Neuronal stem cell (in vitro differentiated cells): ENCODE data around the gene MAP3K5.
"Not testable (repeated sequence)": the region's sequence is repeated elsewhere in the genome, so short reads cannot be mapped to it uniquely, and the experiment has no call there.

ENCODE experiments used
- DNase-seq: peaks from one replicate; pipeline ENCODE4 v3.0.0-alpha.2; 2013; ENCODE audit warnings: low spot score
- H2AFZ ChIP-seq: one replicate; pipeline ENCODE4 v1.6.1; 2013; ENCODE audit warnings: mild to moderate bottlenecking, low read length, inconsistent platforms
- H2AK5ac ChIP-seq: 2 replicates; pipeline ENCODE4 v1.6.1; 2013; ENCODE audit warnings: low read depth, mild to moderate bottlenecking, inconsistent platforms, low read length, moderate library complexity, mixed read lengths
- H2BK120ac ChIP-seq: 2 replicates; pipeline ENCODE4 v1.6.1; 2013; ENCODE audit warnings: low read depth, mild to moderate bottlenecking, inconsistent platforms, low read length, moderate library complexity, mixed read lengths
- H2BK12ac ChIP-seq: one replicate; pipeline ENCODE4 v1.6.1; 2013; ENCODE audit warnings: low read length, inconsistent platforms
- H2BK15ac ChIP-seq: 2 replicates; pipeline ENCODE4 v1.6.1; 2013; ENCODE audit warnings: mild to moderate bottlenecking, low read length, inconsistent platforms, mixed read lengths
- H2BK5ac ChIP-seq: one replicate; pipeline ENCODE4 v1.6.1; 2013; ENCODE audit warnings: inconsistent platforms, mild to moderate bottlenecking, low read length, moderate library complexity
- H3K14ac ChIP-seq: one replicate; pipeline ENCODE4 v1.6.1; 2013; ENCODE audit warnings: low read length, inconsistent platforms
- H3K18ac ChIP-seq: 2 replicates; pipeline ENCODE4 v1.6.1; 2013; ENCODE audit warnings: low read length, inconsistent platforms
- H3K23ac ChIP-seq: 2 replicates; pipeline ENCODE4 v1.6.1; 2013; ENCODE audit warnings: low read depth, mild to moderate bottlenecking, mixed read lengths, low read length, inconsistent platforms; ENCODE audit not compliant: poor library complexity
- H3K27ac ChIP-seq: replicated peaks from 3 replicates; pipeline ENCODE4 v1.5.1; 2013; ENCODE audit warnings: low read length, inconsistent platforms
- H3K27me3 ChIP-seq, 3 experiments: 2 replicates each; pipeline ENCODE4 v1.6.1; 2013; ENCODE audit warnings: low read length in 3 of 3, mild to moderate bottlenecking in 2 of 3, inconsistent platforms in 1 of 3, low read depth in 1 of 3, mixed read lengths in 1 of 3, moderate library complexity in 1 of 3; ENCODE audit not compliant: control insufficient read depth in 3 of 3, insufficient read depth in 3 of 3
- H3K36me3 ChIP-seq, 2 donors: replicated peaks in 1 of 2; 2 replicates each; pipeline ENCODE4 v1.6.1; 2013; ENCODE audit warnings: low read length in 2 of 2; ENCODE audit not compliant: control insufficient read depth in 2 of 2, insufficient read depth in 2 of 2
- H3K4ac ChIP-seq: 2 replicates; pipeline ENCODE4 v1.6.1; 2013; ENCODE audit warnings: inconsistent platforms, mild to moderate bottlenecking, low read length, moderate library complexity
- H3K4me1 ChIP-seq, 2 donors: 1 replicate in 1 of 2; 2 replicates in 1 of 2; pipeline ENCODE4 v1.6.1; 2013; ENCODE audit warnings: low read length in 2 of 2, low read depth in 1 of 2; ENCODE audit not compliant: control insufficient read depth in 2 of 2, insufficient read depth in 1 of 2
- H3K4me2 ChIP-seq: one replicate; pipeline ENCODE4 v1.6.1; 2013; ENCODE audit warnings: mild to moderate bottlenecking, low read length, inconsistent platforms; ENCODE audit not compliant: insufficient read depth, poor library complexity, severe bottlenecking
- H3K4me3 ChIP-seq, 2 donors: 2 replicates each; pipeline ENCODE4 v1.5.1; 2013; ENCODE audit warnings: low read length in 2 of 2, mild to moderate bottlenecking in 2 of 2, inconsistent platforms in 1 of 2, moderate library complexity in 1 of 2
- H3K79me1 ChIP-seq: one replicate; pipeline ENCODE4 v1.6.1; 2013; ENCODE audit warnings: low read depth, mild to moderate bottlenecking, inconsistent platforms, low read length, moderate library complexity
- H3K9ac ChIP-seq: one replicate; pipeline ENCODE4 v1.6.1; 2013; ENCODE audit warnings: mild to moderate bottlenecking, low read depth, low read length, inconsistent platforms; ENCODE audit not compliant: poor library complexity
- H3K9me3 ChIP-seq, 2 donors: replicated peaks in 1 of 2; 2 replicates each; pipeline versions ENCODE3 to v1.6.1; 2013; ENCODE audit warnings: low read length in 2 of 2, mild to moderate bottlenecking in 2 of 2, inconsistent platforms in 1 of 2, low read depth in 1 of 2, mixed read lengths in 1 of 2, moderate library complexity in 1 of 2; ENCODE audit not compliant: control insufficient read depth in 2 of 2, insufficient read depth in 1 of 2
- H4K8ac ChIP-seq: one replicate; pipeline ENCODE4 v1.6.1; 2013; ENCODE audit warnings: low read depth, mild to moderate bottlenecking, inconsistent platforms, low read length, moderate library complexity
- H4K91ac ChIP-seq: one replicate; pipeline ENCODE4 v1.6.1; 2013; ENCODE audit warnings: low read length, low read depth, mild to moderate bottlenecking, inconsistent platforms; ENCODE audit not compliant: poor library complexity
- WGBS, 2 donors: extraction: QIAGEN DNeasy Blood & Tissue Kit; methylation state at CpG; one replicate each; pipeline ENCODE4 v1.1.7; 2013; ENCODE audit warnings: missing lambda C conversion rate in 2 of 2, mixed read lengths in 1 of 2; ENCODE audit not compliant: insufficient read length in 2 of 2, insufficient replicate concordance in 1 of 2; ENCODE audit errors: extremely low coverage in 2 of 2; 5-methylcytosine and 5-hydroxymethylcytosine counted together

MAP3K5 gene

GRCh38 chr6:136693090-136693489, 99.2 kb downstream of the MAP3K5 start:
- H3K4me2 ChIP-seq = no peak overlapping the region
- H4K8ac ChIP-seq = no peak overlapping the region
- H3K18ac ChIP-seq = no peak overlapping the region
- H3K79me1 ChIP-seq = no peaks in the 10 kb centered on the region
- DNase-seq = no peak
- no peak overlapping the region for H2AK5ac ChIP-seq
- no peak overlapping the region for H2AFZ ChIP-seq
- no peaks in the 10 kb centered on the region for H3K27me3 ChIP-seq
- H3K36me3 ChIP-seq = no peaks in the 10 kb centered on the region
- H3K4me1 ChIP-seq = peaks cover 0 to 2% of the 10 kb centered on the region in 2 donors
- H3K14ac ChIP-seq = no peak overlapping the region
- no peak overlapping the region for H2BK12ac ChIP-seq
- no peaks in the 10 kb centered on the region for H3K9me3 ChIP-seq
- H2BK15ac ChIP-seq = no peak overlapping the region
- H2BK120ac ChIP-seq = no peak overlapping the region
- no peak overlapping the region for H3K4me3 ChIP-seq
- H2BK5ac ChIP-seq = no peak overlapping the region
- no peak overlapping the region for H3K27ac ChIP-seq
- H4K91ac ChIP-seq = no peak overlapping the region
- no peak overlapping the region for H3K9ac ChIP-seq
- no peak overlapping the region for H3K23ac ChIP-seq
- no peak overlapping the region for H3K4ac ChIP-seq

GRCh38 chr6:136687894-136688293, 104.4 kb downstream of the MAP3K5 start:
- not testable (repeated sequence) for H4K8ac ChIP-seq, H3K27me3 ChIP-seq, H3K4me1 ChIP-seq, H2BK12ac ChIP-seq, H3K14ac ChIP-seq, H2BK15ac ChIP-seq, H3K18ac ChIP-seq, H3K4me2 ChIP-seq, H3K36me3 ChIP-seq, H4K91ac ChIP-seq, H3K23ac ChIP-seq, H3K79me1 ChIP-seq, DNase-seq, H3K27ac ChIP-seq, H3K4me3 ChIP-seq, H2AK5ac ChIP-seq, H2BK120ac ChIP-seq, H3K4ac ChIP-seq, H3K9me3 ChIP-seq, H2BK5ac ChIP-seq, H2AFZ ChIP-seq, H3K9ac ChIP-seq
- WGBS, 2 donors = no CpG with 5 or more reads among the region's 1 CpG

DNA sequence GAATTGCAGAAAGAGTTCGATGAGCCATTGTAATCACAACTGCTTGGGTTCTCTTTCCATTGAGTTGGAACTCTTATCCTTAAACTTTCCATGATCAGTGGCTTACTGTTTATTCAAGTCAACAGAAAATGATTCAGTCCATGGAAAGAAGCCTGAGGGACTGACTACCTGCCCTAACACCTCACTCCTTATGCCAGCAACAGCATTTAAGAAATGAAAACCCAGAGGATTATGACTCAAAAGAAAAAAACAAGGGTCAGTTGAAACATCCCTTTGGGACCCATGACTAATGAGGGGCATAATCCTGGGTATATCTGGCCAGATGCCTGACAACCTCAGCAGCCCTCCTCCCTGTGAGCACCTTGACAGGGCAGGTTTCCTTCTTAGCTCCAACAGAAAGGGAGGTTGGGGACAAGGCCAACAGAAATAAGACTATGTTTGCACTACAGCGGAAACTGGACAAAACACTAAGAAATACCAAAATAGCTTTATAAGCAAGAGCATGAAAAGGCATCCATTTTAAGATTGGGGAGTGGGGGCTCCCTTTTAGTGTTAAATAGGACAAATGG, 106.7 kb downstream of the MAP3K5 start:
- Histone ChIP-seq H2BK15ac (no peak overlapping the region), H3K14ac (no peak overlapping the region), H3K9me3 (no peaks in the 10 kb centered on the region), H4K91ac (no peak overlapping the region), H3K27me3 (no peaks in the 10 kb centered on the region), H2BK12ac (no peak overlapping the region), H4K8ac (no peak overlapping the region), H2AK5ac (no peak overlapping the region), H3K9ac (no peak overlapping the region), H3K4me1 (peaks cover 0 to 2% of the 10 kb centered on the region in 2 donors), H3K27ac (no peak overlapping the region), H3K23ac (no peak overlapping the region), H3K4ac (no peak overlapping the region), H3K4me3 (no peak overlapping the region), H3K79me1 (no peaks in the 10 kb centered on the region), H3K36me3 (no peaks in the 10 kb centered on the region), H3K4me2 (no peak overlapping the region), H2AFZ (no peak overlapping the region), H2BK5ac (no peak overlapping the region), H2BK120ac (no peak overlapping the region), H3K18ac (no peak overlapping the region)
- no peak for DNase-seq
- WGBS, 2 donors = no CpG with 5 or more reads among the region's 2 CpGs

- no peak overlapping the region for H2BK120ac ChIP-seq
- no CpG with 5 or more reads among the region's 1 CpG for WGBS, 2 donors
- no peak overlapping the region for H4K8ac ChIP-seq
- H4K91ac ChIP-seq = no peak overlapping the region
- H3K79me1 ChIP-seq = no peaks in the 10 kb centered on the region
- no peak overlapping the region for H2AFZ ChIP-seq
- H3K9me3 ChIP-seq = no peaks in the 10 kb centered on the region
- H3K27ac ChIP-seq = no peak overlapping the region
- no peak overlapping the region for H2BK5ac ChIP-seq
- no peak overlapping the region for H3K4me2 ChIP-seq
- no peak overlapping the region for H3K14ac ChIP-seq
- no peaks in the 10 kb centered on the region for H3K27me3 ChIP-seq
- H3K23ac ChIP-seq = no peak overlapping the region
- H3K36me3 ChIP-seq = no peaks in the 10 kb centered on the region
- H3K4me1 ChIP-seq = peaks cover 0 to under 1% of the 10 kb centered on the region in 2 donors
- no peak overlapping the region for H3K4me3 ChIP-seq
- no peak for DNase-seq
- H2AK5ac ChIP-seq = no peak overlapping the region
- no peak overlapping the region for H3K9ac ChIP-seq
- no peak overlapping the region for H2BK12ac ChIP-seq
- H3K18ac ChIP-seq = no peak overlapping the region
- H2BK15ac ChIP-seq = no peak overlapping the region
- no peak overlapping the region for H3K4ac ChIP-seq
These were observed 107.8 kb downstream of the MAP3K5 start for GRCh38 chr6:136684466-136684865.
